Stimulated activated CD8-positive, alpha-beta memory T cell treated with anti-CD3 and anti-CD28 coated beads, Interleukin-4, amount 100 ng/mL, for 48 hours (primary cell): ENCODE results near the gene ITPR3.
A peak's percentile ranks its signal among the peaks of the same experiment; 100 is the strongest.
"Not testable (repeated sequence)": the region's sequence is repeated elsewhere in the genome, so short reads cannot be mapped to it uniquely, and the experiment has no call there.

ENCODE experiments used
- DNase-seq: peaks from one replicate; pipeline ENCODE4 v3.0.0-alpha.2; 2020

ITPR3 gene

DNA sequence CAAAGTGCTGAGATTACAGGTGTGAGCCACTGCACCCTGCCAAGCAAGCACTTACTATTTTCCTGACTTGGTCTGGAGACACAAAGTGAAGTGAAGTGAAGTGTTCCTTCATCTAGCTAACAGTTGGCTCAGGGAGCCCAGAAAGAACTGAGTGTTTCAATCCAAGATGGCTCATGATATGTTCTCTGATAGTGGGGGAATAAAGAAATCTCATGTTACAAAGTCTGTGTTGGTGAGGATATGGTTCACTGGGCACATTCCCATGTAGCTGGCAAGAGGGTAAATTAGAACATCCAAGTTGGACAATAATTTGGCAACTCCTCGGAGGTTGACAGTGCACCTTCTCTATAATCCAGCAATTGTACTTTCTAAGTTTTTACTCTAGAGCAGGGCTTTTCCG, 5.0 kb upstream of the ITPR3 start:
- no peak for DNase-seq

DNA sequence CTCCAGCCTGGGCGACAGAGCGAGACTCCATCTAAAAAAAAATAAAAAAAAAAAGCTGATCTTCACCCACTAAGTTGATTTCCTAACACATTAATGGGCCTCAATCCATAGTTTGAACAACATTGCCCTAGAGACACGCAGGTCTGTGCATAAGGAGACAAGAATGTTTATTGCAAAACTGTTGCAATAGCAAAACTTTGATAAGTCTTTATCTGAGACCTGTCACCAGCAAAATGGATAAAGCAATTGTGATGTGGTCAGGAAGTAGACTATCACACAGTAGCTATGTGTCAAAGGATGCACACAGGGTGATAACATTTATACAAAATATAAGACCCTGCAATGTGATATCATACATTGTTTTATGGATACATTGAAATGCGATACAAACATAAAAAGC, 4.2 kb upstream of the ITPR3 start:
- DNase-seq = no peak

- no peak for DNase-seq
Measured at GRCh38 chr6:33619166-33619840, 1.8 kb upstream of the ITPR3 start.

- peak; percentile 54 for DNase-seq
Measured at GRCh38 chr6:33620158-33620855, 815 bp upstream of the ITPR3 start.

GRCh38 chr6:33621711-33622388, 728 bp downstream of the ITPR3 start:
- DNase-seq = peak; percentile 64

DNA sequence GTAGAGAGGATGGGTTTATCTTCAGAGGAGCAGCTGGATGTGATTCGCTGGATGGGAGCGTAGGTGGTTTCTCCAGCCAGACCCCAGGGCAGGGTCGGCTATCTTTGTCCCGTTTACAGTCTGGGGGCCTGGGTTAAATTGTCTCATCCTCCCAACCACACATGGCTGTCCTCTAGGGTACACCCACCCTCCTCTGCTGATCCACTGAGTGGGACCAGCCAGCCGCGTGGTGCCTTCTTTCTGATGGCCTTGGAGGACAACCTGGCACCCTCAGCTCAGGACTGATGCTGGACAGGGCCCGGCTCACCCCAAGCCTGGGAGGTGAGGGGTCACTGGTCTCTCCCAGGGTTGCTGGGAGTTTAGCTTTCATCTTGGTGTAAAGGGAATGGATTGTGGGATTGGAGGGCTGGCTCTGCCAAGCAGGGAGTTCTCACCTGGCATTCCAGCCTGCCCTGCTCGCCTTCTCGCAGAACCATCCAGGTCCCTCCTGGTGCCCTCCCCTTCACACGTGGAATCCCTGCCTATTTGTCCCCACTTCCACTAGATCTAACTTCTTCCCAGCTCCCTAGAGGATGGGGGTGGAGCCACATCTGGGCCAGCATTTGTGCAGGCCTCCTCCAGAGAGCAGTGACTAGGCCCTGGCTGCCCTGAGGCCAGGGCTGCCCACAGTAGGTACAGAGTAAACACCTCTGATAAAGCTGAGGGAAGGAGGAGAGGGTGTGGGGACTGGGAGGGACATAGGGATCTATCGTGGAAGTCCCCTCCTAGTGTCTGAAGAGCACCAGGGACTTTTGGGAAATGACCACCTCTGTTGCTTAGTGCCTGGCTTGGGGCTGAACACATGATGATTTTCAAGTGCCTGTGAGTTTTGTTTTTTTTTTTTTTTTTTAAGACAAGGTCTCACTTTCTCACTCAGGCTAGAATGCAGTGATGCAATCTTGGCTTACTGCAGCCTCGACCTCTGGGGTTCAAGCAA, 1.6 kb downstream of the ITPR3 start:
- no peak for DNase-seq

DNA sequence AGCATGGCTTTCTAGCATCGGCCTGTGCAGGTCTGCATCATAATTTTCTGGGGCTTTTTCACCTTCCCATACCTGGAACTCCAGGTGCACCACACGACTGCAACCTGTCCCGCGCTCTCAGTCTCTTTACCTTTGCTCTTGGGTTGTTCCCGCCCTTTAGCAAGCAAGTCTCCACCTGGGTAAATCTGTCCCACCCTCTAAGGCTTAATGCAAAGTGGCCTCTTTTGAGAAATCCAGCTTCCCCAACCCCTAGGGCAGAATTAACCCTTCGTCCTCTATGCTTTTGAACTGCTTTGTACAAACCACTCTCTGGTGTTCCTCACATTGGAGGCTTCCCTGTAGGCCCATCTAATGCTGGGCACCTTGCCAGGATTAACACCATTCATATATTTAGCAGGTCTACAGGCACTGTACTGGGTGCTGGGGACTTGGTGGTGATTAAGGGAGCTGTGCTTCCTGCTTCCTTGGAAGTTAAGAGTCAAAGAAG, 2.8 kb downstream of the ITPR3 start:
- DNase-seq = no peak

- DNase-seq = no peak
Measured at GRCh38 chr6:33624856-33625255, 3.7 kb downstream of the ITPR3 start.

DNA sequence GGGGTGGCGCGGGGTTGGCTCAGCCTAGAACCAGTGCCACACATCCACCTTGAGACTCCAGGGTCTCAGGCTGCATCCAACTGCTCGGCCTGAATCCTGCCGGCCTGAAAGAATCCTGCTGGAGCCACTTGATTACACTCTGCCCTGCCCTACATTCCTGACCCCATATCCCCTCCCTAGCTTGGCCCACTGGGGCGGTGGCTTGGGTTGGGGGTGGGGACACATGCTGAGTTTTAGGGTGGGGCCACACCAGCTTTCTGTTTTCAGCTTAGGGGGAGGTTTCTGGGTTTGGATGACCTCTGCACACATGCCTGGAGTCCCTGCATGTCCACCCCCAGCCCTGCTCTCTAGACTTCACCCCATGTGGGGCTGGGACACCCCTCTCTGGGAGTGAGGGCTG, 6.8 kb downstream of the ITPR3 start:
- no peak for DNase-seq

DNA sequence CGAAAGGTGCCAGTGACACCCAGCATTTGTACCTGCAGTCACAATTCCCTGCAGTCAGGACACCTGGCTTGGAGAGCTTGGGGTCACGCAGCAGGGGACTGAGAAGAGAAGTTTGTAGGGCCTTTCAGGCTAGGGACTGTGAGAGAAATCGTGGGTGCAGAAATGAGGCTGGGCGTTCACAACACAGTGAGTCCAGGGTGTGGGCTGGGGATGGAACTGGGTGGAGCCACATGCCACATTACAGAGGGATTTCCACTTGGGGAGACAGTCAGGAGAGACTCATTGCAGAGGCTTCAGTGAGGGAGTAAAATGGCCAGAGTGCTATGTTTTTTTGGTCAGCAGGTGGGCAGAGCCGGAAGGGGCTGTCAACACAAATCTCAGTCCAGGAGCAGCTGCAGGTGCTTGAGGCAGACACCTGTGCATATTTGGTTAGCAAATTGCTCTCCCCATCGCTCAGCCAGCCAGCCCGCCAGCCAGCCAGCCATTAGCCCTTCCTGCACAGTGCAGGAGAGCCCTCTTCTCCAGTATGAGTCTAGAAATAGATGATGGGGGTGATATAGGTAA, 7.4 kb downstream of the ITPR3 start:
- DNase-seq = no peak

DNA sequence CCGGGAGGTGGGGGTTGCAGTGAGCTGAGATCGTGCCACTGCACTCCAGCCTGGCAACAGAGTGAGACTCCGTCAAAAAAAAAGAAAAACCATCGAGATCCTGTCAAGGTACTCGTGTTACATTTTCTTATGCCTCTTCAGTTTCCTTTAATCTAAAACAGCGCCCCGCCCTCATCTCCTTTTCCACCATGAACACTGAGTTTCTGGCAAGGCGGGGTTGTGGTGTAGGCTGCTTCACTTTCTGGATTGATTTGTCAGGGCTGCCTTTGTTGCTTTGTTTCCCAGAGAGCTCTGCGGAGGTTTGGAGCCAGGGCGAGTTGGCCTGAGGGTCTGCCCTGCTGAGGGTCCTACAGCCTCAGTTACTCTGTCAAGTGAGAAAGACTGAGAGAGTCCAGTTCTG, 8.9 kb downstream of the ITPR3 start:
- DNase-seq = no peak

- not testable (repeated sequence) for DNase-seq
Measured at GRCh38 chr6:33631521-33631920, 10.4 kb downstream of the ITPR3 start.

- DNase-seq = no peak
Measured at GRCh38 chr6:33631971-33632557, 10.9 kb downstream of the ITPR3 start.

GRCh38 chr6:33632558-33633039, 11.5 kb downstream of the ITPR3 start:
- peak; percentile 77 for DNase-seq

GRCh38 chr6:33633084-33633461, 12.0 kb downstream of the ITPR3 start:
- DNase-seq = no peak

DNA sequence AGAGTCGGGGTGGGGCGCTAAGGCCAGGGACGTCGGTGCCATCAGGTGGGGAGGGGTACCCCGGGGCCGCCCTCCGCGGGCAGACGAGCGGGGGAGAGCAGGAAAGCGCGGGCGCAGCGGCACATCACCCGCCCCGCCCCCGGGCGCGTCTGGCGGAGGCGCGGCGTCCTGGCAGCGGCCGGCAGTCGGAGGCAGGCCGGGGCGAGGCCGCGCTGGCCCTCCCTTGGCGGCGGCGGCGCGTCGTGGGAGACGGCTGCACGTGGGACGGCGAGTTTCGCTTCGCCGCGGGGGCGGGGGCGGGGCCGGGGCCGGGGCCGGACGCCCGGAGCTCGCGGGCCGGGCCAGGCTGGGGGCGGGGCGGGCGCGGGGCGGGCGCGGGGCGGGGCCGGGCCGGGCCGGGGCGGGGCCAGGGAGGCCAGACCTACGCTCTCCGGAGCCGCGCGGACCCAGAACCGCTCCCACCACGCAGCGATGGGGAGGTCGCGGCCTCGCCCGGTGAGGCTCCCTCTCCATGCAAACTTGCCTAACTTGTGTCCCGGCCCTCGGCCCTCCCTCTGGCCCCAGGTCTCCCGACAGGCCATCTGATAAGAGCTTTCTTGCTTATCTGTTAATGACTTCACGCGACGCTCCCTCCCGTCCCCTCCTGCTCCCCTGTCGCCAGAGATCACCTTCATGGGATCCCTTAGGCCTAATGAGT, 12.5 kb downstream of the ITPR3 start:
- peak; percentile 64 for DNase-seq

GRCh38 chr6:33634161-33634727, 13.1 kb downstream of the ITPR3 start:
- no peak for DNase-seq

GRCh38 chr6:33634946-33635345, 13.8 kb downstream of the ITPR3 start:
- DNase-seq = no peak

DNA sequence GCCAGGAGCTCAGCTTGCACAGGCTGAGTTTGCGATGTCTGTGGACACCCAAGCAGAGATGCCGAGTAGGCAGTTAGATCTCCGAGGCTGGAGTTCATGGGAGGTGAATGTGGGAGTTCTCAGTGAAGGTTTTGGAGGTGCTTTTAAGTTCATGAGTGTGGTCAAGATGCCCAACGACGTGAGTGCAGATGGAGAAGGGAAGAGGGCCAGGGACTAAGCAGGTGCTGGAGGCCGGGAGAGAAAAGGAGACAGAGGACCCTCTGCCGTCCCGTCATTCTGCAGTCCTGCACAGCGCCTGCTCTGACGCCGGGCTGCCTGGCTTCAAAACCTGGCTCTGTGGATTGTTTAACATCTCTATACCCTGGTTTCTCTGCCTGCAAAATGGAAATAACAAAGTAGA, 15.5 kb downstream of the ITPR3 start:
- no peak for DNase-seq

DNA sequence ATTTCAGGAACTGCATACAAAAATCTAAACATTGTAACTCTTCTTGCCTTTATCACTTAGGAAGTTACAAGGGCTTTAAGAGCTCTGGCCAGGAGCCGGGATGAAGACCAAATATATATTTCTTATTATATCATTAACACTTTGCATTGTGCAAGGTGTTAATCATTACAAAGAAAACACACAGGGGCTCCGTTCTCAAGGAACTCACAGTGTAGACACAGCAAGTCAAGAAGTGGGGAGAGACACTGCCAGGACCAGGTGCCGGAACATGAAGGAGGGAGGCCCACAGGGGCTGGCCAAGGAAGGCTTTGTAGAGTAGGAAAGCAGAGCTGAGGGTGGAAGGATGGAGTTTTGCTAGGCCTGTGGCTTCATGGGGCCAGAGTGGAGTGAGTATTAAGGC, 17.4 kb downstream of the ITPR3 start:
- no peak for DNase-seq

- no peak for DNase-seq
Measured at GRCh38 chr6:33639559-33639958, 18.4 kb downstream of the ITPR3 start.
